ENCODE data around the gene CFAP45.

GRCh38 chr1:159841749-159842148, 58.2 kb downstream of the CFAP45 start:
- TF ChIP-seq, protein P1, sequence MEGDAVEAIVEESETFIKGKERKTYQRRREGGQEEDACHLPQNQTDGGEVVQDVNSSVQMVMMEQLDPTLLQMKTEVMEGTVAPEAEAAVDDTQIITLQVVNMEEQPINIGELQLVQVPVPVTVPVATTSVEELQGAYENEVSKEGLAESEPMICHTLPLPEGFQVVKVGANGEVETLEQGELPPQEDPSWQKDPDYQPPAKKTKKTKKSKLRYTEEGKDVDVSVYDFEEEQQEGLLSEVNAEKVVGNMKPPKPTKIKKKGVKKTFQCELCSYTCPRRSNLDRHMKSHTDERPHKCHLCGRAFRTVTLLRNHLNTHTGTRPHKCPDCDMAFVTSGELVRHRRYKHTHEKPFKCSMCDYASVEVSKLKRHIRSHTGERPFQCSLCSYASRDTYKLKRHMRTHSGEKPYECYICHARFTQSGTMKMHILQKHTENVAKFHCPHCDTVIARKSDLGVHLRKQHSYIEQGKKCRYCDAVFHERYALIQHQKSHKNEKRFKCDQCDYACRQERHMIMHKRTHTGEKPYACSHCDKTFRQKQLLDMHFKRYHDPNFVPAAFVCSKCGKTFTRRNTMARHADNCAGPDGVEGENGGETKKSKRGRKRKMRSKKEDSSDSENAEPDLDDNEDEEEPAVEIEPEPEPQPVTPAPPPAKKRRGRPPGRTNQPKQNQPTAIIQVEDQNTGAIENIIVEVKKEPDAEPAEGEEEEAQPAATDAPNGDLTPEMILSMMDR (IDR thresholded peaks at IDR 0.05): no peak
- TF ChIP-seq POLR2A (IDR thresholded peaks at IDR 0.05): no peak
